ENCODE results near the gene LGR4.

Gene LGR4

DNA sequence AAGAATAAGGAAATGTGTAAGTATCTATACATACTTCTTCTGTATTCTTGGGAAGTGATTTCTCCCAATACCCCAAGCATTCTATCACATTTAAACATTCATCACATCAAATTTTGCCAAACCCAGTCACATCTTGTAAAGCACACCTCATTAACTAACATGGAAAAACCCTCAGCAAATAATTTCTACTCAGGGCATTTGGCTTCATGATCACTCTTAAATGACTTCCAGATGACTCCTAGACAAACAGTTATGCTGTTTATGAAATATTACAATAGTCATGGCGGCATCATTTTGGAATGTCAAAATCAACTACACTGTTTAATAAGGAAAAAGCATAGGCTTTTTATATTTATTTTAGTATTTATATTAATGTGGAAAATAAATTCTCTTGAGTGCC is 62.3 kb downstream of the LGR4 start:
- TF ChIP-seq POLR2A (IDR thresholded peaks at IDR 0.05; ENCODE audit: low read depth, low read length) (no peak), SPI1 (IDR thresholded peaks at IDR 0.05; ENCODE audit: low read depth, low read length) (no peak), POLR2AphosphoS5 (IDR thresholded peaks at IDR 0.05; ENCODE audit: low read depth, low read length) (no peak)
- FAIRE-seq (no peak), DNase-seq (ENCODE audit: insufficient read length, low spot score) (no peak)

DNA sequence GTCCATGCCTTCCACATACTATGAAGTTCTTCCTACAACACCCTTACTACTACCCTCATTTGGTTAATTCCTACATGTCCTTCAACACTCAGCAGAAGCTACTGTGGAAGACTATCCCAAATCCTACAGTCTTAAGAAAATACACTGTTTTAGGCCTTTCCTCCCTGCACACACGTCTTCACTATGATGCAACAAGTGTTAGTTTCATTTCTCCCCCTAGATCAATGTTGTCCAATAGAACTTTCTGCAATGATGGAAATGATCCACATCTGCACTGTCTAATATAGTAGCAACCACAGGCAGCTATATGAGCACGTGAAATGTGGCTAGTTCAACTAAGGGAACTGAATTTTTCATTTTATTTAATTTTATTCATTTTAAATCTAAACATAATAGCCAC is 62.8 kb downstream of the LGR4 start:
- DNase-seq (ENCODE audit: insufficient read length, low spot score) (no peak), FAIRE-seq (no peak)
- TF ChIP-seq SPI1 (IDR thresholded peaks at IDR 0.05; ENCODE audit: low read depth, low read length) (no peak), PAX5 (IDR thresholded peaks at IDR 0.05; ENCODE audit: insufficient read depth, low read length, severe bottlenecking) (no peak), POU2F2 (IDR thresholded peaks at IDR 0.05; ENCODE audit: low read depth, low read length) (no peak), POLR2AphosphoS5 (IDR thresholded peaks at IDR 0.05; ENCODE audit: low read depth, low read length) (no peak), POLR2A (IDR thresholded peaks at IDR 0.05; ENCODE audit: low read depth, low read length) (no peak), TAF1 (IDR thresholded peaks at IDR 0.05; ENCODE audit: low read depth, low read length) (no peak)

DNA sequence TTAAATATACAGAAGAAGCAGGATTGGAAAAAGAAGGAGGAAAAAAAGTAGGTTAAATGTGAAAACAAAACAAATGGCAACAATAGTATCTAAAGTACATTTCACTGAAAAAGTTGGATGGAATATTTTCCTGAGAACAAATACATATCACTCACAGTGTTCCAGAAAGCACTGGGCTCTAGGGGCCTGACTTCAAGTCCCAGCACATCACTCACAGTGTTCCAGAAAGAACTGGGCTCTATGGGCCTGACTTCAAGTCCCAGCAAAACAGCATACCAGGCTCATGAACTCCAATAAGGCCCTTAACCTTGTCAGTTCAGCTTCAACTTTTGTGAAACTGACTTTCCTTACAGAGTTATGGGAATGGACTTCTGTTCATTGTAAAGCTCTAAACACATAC is 63.5 kb downstream of the LGR4 start:
- DNase-seq (ENCODE audit: insufficient read length, low spot score): no peak
- FAIRE-seq: no peak
- no peak for TF ChIP-seq SPI1 (IDR thresholded peaks at IDR 0.05; ENCODE audit: low read depth, low read length)
- TF ChIP-seq POLR2AphosphoS5 (IDR thresholded peaks at IDR 0.05; ENCODE audit: low read depth, low read length): no peak
- no peak for TF ChIP-seq POU2F2 (IDR thresholded peaks at IDR 0.05; ENCODE audit: low read depth, low read length)

DNA sequence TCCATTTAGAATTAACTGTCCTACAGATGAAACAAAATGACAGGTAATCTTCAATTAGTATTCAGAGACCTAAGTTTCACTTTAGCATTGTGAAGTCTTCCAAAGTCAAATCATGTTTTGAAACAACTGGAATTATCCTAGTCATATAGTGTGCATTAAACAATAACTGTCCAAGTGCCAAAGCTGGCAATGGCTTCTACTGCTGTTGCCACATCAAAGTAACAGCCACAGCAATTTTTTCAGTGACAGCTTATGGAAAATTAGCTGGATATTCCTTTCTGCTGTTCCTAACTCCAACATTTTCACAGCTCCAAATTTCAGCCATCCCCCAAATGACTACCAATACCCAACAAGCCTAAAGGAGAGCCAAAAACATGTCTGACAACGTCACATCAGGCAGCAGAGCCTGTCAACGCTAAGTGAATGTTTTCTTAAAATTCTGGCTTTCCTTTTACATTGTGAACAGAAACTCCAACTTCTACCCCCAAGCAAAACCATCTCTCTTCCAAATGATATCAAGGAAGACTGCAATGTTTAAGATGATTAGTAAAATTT is 64.3 kb downstream of the LGR4 start:
- DNase-seq (ENCODE audit: insufficient read length, low spot score) (no peak), FAIRE-seq (no peak)
- TF ChIP-seq PAX5 (IDR thresholded peaks at IDR 0.05; ENCODE audit: insufficient read depth, low read length, severe bottlenecking) (no peak), TAF1 (IDR thresholded peaks at IDR 0.05; ENCODE audit: low read depth, low read length) (no peak), POLR2A (IDR thresholded peaks at IDR 0.05; ENCODE audit: low read depth, low read length) (no peak), POU2F2 (IDR thresholded peaks at IDR 0.05; ENCODE audit: low read depth, low read length) (no peak), SPI1 (IDR thresholded peaks at IDR 0.05; ENCODE audit: low read depth, low read length) (no peak), POLR2AphosphoS5 (IDR thresholded peaks at IDR 0.05; ENCODE audit: low read depth, low read length) (no peak)

DNA sequence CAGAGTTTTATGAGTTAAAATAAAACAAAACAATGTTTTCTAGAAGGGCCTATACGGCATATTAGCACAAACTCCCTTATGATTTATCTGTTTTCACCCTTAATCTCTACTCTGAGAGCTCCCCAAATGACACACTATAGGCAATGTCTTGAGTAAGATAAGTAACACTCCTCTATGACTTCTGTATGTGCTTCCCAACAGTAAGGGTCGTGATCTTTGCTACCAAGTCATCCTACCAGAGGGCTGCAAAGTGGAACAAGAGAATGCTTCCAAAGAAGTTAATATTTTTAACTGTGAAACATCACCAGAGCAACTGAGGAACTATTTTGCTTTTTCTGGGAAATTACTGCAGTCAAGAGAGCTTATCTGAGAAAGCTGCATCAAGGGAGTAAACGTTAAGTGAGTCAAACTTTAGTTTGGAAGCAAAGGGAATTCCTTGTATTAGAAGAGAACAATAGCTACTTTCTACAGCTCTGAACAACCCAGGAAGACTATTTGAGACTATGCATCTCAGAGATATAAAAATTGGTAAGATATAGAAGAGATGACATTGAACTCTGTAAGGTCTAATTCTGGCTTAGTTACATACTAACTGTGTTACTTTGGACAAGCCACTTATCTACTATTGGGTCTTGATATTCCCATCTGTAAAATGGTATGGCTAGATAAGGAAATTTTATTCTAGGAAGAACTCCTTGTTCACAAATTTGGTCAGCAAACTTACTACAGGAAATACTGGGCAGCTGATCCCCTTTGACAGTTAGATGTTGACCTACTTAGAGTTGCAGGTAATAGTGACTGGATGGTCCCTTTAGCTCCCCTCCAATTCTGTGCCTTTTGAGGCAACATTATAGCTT is 65.9 kb downstream of the LGR4 start:
- FAIRE-seq: no peak
- DNase-seq (ENCODE audit: insufficient read length, low spot score): no peak
- TF ChIP-seq POLR2A (IDR thresholded peaks at IDR 0.05; ENCODE audit: low read depth, low read length): no peak
- TF ChIP-seq SPI1 (IDR thresholded peaks at IDR 0.05; ENCODE audit: low read depth, low read length): no peak
- TF ChIP-seq TAF1 (IDR thresholded peaks at IDR 0.05; ENCODE audit: low read depth, low read length): no peak
- TF ChIP-seq POU2F2 (IDR thresholded peaks at IDR 0.05; ENCODE audit: low read depth, low read length): no peak
- no peak for TF ChIP-seq PAX5 (IDR thresholded peaks at IDR 0.05; ENCODE audit: insufficient read depth, low read length, severe bottlenecking)
- no peak for TF ChIP-seq POLR2AphosphoS5 (IDR thresholded peaks at IDR 0.05; ENCODE audit: low read depth, low read length)

DNA sequence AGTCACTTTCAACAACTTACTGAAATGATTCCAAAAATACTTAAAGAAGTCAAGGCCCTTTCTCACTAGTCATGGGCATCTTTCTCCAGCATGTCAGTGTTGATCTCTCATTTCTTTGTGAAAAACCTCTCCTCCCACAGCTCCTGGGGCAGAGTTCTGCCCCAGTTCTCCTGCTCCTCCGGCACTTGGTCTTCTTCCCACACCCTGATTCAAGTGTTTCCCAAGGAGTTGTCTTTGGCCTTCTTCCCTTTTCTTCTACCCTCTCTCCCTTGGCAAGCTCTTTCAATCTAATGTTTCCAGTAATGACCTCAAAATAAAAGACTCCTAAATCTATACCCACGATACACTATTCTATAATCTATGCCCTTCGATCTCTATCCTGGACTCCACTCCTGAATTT is 67.5 kb downstream of the LGR4 start:
- DNase-seq (ENCODE audit: insufficient read length, low spot score) (no peak), FAIRE-seq (no peak)
- no peak for TF ChIP-seq POU2F2 (IDR thresholded peaks at IDR 0.05; ENCODE audit: low read depth, low read length)

DNA sequence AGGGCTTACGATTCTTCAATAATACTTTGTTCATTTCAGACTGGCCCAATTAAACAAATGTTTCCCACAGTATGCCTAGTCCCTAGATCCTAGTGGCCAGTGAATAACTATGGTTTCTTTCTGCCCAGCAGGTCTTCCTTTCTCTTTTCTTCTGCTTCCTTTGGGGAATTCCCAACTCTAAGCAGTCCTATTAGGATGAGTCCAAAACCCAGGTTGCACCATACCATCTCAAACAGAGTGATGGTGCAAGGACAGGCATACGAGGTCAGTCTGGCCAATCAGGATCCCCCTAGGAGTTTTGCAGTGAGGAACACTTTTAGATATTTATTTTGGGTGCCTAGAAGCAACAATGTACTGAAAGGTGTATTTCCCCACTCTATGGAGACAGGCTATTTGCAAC is 68.2 kb downstream of the LGR4 start:
- no peak for TF ChIP-seq POU2F2 (IDR thresholded peaks at IDR 0.05; ENCODE audit: low read depth, low read length)
- TF ChIP-seq SPI1 (IDR thresholded peaks at IDR 0.05; ENCODE audit: low read depth, low read length): no peak
- TF ChIP-seq TAF1 (IDR thresholded peaks at IDR 0.05; ENCODE audit: low read depth, low read length): no peak
- no peak for TF ChIP-seq PAX5 (IDR thresholded peaks at IDR 0.05; ENCODE audit: insufficient read depth, low read length, severe bottlenecking)
- no peak for TF ChIP-seq POLR2A (IDR thresholded peaks at IDR 0.05; ENCODE audit: low read depth, low read length)
- TF ChIP-seq POLR2AphosphoS5 (IDR thresholded peaks at IDR 0.05; ENCODE audit: low read depth, low read length): no peak
- DNase-seq (ENCODE audit: insufficient read length, low spot score): no peak
- no peak for FAIRE-seq

DNA sequence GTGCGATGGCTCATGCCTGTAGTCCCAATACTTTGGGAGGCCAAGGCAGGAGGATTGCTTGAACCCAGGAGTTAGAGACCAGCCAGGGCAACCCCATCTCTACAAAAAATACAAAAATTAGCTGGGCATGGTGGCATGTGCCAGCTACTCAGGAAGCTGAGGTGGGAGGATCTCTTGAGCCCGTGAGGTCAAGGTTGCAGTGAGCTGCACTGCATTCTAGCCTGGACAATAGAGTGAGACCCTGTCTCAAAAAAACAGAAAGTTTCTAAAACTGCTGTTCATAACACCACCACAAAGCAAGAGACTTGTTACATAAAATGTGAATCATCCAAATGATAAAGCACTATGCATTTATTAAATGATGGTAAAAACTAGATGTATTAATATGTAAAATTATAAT is 69.4 kb downstream of the LGR4 start:
- DNase-seq (ENCODE audit: insufficient read length, low spot score) (no peak), FAIRE-seq (no peak)
- no peak for TF ChIP-seq TAF1 (IDR thresholded peaks at IDR 0.05; ENCODE audit: low read depth, low read length)
- TF ChIP-seq PAX5 (IDR thresholded peaks at IDR 0.05; ENCODE audit: insufficient read depth, low read length, severe bottlenecking): no peak
- no peak for TF ChIP-seq POLR2A (IDR thresholded peaks at IDR 0.05; ENCODE audit: low read depth, low read length)
- no peak for TF ChIP-seq SPI1 (IDR thresholded peaks at IDR 0.05; ENCODE audit: low read depth, low read length)
- no peak for TF ChIP-seq POU2F2 (IDR thresholded peaks at IDR 0.05; ENCODE audit: low read depth, low read length)
- no peak for TF ChIP-seq POLR2AphosphoS5 (IDR thresholded peaks at IDR 0.05; ENCODE audit: low read depth, low read length)

DNA sequence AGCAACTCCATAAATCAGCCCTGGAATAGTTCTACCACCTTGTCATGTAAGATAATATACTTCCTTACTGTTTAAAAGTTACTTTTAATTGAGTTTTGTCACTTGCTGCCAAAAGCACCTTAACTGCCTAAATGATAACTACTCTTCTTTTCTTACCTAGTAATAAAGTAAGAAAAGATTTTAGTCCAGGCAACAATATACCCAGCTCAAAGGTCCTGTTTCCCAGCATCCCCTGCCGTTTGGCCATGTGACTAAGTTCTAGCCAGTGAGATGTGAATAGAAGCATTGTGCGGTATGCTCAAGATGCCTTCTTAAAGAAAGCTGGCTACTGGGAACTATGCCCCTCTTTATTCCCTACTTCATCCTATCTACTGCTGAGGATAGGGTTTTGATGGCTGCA is 70.1 kb downstream of the LGR4 start:
- DNase-seq (ENCODE audit: insufficient read length, low spot score) (no peak), FAIRE-seq (no peak)
- TF ChIP-seq PAX5 (IDR thresholded peaks at IDR 0.05; ENCODE audit: insufficient read depth, low read length, severe bottlenecking) (no peak), POU2F2 (IDR thresholded peaks at IDR 0.05; ENCODE audit: low read depth, low read length) (no peak), POLR2A (IDR thresholded peaks at IDR 0.05; ENCODE audit: low read depth, low read length) (no peak), POLR2AphosphoS5 (IDR thresholded peaks at IDR 0.05; ENCODE audit: low read depth, low read length) (no peak), SPI1 (IDR thresholded peaks at IDR 0.05; ENCODE audit: low read depth, low read length) (no peak), TAF1 (IDR thresholded peaks at IDR 0.05; ENCODE audit: low read depth, low read length) (no peak)

DNA sequence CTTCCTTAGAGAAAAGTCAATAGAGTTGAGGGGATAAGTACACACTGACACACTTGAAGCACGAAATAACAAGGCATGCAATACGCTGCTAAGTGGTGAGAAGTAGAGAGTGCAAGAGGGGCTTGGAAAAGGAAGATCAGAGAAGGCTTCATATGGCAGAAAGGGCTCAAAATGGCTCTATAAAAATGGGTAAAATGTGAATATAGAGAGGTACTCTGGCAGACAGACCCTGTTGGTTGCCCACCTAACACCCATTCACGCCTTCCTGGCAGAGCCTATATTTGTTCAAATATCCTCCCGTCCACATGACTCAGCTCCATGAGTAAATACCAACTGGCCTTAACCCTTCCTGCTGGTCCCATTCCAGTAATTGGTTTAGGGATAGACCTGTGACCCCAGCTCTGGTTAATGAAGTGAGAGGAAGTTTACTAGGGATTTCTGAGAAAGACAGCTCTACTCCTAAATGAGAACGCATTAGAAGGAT is 70.7 kb downstream of the LGR4 start:
- no peak for DNase-seq (ENCODE audit: insufficient read length, low spot score)
- no peak for FAIRE-seq
- TF ChIP-seq POU2F2 (IDR thresholded peaks at IDR 0.05; ENCODE audit: low read depth, low read length) (no peak), PAX5 (IDR thresholded peaks at IDR 0.05; ENCODE audit: insufficient read depth, low read length, severe bottlenecking) (no peak), POLR2A (IDR thresholded peaks at IDR 0.05; ENCODE audit: low read depth, low read length) (no peak), SPI1 (IDR thresholded peaks at IDR 0.05; ENCODE audit: low read depth, low read length) (no peak), TAF1 (IDR thresholded peaks at IDR 0.05; ENCODE audit: low read depth, low read length) (no peak), POLR2AphosphoS5 (IDR thresholded peaks at IDR 0.05; ENCODE audit: low read depth, low read length) (no peak)
